Muscle of arm (tissue), 12 donors: ENCODE measurements around the gene ODF2. TPM values are rescaled to one million over a fixed set of nuclear protein-coding genes. Genes with fewer than 3 reads are reported as not detected.
"Not testable (repeated sequence)": the region's sequence is repeated elsewhere in the genome, so short reads cannot be mapped to it uniquely, and the experiment has no call there.

Experiments
- DNase-seq: peaks from one replicate; pipeline ENCODE4 v3.0.0-alpha.2; 2013
- polyA plus RNA-seq, 12 donors: library from polyadenylated mRNA; unstranded; fragments of 120-200 nt; gene quantifications; one replicate each; pipeline ENCODE4 v1.2.1, GENCODE V29; 2013; ENCODE audit not compliant: insufficient read length in 12 of 12

ODF2 gene
- polyA plus RNA-seq, 12 donors = 20.9 to 52.4 (median 26.8) TPM; not detected in 1

GRCh38 chr9:128479262-128479661 lies 23.5 kb downstream of the ODF2 start:
- no peak for DNase-seq

GRCh38 chr9:128481561-128481960 lies 25.8 kb downstream of the ODF2 start:
- no peak for DNase-seq

DNA sequence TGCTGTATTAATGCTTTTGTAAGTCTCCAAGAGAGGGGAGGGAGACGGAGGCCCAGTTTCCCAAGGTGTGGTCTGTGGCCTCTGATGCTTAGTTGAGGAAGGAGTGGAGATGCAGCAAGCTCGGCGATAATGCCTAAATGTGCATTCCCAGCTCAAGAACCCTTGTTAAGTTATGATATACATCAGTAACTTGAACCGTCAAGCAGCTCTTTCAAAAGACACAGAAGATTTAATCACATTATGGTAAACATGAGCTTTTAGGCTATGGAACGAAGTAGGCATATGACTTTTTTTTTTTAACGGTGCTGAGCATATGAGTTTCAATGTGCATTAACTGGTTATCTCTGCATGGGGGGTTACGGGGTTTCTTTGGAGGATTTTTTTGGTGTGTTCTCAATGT lies 26.4 kb downstream of the ODF2 start:
- no peak for DNase-seq

- no peak for DNase-seq
Measured at GRCh38 chr9:128484686-128485413, 29.0 kb downstream of the ODF2 start.

DNA sequence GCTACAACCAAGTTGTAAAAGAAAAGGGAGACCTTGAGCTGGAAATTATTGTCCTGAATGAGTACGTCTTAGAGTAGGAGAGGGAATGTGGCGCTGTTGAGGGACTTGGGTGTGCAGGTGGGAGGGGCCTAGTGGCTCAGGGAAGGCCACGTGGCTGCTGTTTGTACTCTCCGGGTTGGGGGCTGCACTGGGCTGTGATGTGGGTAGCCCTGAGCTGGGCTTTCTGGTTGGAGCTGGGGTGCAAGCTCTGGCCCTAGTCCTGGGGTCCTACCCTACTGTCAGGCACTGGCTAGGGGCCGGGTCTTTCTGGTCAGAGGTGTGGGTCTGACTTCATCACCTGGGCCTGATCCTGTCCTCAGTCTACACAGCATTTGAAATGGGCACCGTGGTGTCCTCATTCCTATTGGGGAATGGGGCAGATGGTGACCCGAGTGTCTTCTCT lies 29.6 kb downstream of the ODF2 start:
- DNase-seq = no peak

GRCh38 chr9:128486201-128486600 lies 30.4 kb downstream of the ODF2 start:
- DNase-seq = no peak

DNA sequence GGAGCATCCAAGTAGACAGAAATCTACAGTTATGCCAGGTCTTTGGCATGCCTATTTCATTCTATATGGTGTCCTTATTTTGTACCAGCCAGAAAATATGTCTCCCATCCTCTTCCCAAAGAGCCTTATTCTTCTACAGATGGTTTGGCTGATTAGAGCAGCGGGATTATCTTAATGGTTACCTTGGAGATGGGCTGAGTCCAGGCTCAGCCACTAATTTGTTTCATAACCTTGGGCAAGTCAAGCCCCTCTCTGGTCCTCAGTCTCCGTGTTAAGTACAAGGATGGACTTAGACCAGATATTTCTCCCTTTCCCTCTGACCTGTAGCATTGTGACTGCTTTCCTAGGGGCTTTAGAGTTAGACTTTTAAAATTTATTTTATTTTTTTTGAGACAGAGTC lies 37.6 kb downstream of the ODF2 start:
- DNase-seq = no peak

DNA sequence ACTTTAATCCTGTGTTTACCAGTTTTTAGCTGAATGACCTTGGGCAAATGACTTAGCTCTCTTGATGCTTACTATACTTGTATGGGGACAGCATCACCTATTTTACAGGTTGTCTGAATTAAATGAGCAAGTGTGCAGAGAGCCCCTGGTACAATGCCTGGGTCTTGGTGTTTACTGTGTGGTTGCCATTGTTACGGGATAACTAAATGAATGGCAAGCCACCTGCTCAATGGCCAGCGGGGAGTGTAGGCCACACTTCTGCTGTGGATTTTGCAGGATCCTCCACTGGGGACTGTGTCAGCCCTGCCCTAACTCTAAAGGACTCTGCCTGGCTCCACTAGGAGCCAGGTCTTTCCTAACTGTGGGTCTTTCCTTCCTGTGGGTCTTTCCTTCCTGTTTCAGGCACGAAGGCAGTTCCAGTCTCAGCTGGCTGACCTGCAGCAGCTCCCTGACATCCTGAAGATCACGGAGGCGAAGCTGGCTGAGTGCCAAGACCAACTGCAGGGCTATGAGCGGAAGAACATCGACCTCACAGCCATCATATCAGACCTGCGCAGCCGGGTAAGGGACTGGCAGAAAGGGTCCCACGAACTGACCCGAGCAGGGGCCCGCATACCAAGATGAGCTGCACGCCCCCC lies 38.4 kb downstream of the ODF2 start:
- DNase-seq = peak; percentile 44

DNA sequence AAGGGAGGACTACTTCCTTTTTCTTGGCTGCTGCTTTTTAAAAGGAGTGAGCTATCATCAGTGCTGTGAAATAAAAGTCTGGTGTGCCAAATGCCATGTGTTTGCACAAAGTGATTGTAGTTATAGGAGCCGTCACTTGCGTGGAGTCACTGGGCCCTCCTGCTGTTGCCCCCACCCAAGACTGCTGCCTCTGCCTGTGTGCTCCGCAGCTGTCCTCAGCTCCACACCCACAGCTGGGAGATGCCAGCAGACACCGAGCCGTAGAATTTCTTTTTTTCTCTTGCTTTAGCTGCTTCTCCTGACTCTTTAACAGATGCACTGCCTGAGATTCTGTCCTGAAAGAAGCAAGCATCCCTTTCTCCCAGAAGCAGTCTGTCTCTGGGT lies 38.9 kb downstream of the ODF2 start:
- peak; percentile 7 for DNase-seq

DNA sequence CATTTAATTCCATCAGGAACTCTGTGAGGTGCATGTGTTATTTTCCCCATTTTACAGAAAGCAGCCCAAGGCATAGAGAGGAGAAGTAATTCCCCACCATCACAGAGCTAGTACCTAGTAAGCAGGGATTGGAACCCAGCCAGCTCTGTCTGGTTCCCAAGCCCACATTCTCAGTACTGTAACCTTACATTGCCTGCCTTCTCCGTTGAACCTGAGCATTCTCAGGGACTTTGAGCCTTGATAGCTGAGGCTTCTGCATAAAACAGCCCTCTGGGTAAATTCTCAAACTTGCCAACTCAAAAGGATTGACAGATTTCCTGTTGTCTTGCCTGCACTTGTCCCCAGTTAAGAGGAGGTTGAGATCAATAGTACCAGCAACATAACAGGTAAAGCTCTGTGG lies 39.5 kb downstream of the ODF2 start:
- no peak for DNase-seq

GRCh38 chr9:128495804-128496417 lies 40.1 kb downstream of the ODF2 start:
- DNase-seq = no peak

- no peak for DNase-seq
Measured at GRCh38 chr9:128497824-128498610, 42.2 kb downstream of the ODF2 start.

DNA sequence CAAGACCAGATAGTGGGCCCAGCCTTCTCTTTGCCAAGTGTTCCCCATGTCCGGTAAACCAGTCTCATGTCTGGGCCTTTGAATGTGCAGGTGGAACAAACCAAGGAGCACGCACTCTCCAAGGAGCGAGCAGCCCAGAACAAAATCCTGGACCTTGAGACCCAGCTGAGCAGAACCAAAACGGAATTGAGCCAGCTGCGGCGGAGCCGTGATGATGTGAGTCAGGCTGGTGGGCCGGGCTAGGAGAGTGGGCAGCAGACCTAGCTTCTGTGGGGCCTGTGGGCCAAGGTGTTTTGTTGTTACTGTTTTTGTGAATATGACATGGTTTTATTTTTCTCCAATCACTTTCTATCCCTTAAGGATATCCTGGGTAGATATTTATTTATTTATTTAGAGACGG lies 43.1 kb downstream of the ODF2 start:
- DNase-seq = no peak

GRCh38 chr9:128499920-128500319 lies 44.1 kb downstream of the ODF2 start:
- no peak for DNase-seq

DNA sequence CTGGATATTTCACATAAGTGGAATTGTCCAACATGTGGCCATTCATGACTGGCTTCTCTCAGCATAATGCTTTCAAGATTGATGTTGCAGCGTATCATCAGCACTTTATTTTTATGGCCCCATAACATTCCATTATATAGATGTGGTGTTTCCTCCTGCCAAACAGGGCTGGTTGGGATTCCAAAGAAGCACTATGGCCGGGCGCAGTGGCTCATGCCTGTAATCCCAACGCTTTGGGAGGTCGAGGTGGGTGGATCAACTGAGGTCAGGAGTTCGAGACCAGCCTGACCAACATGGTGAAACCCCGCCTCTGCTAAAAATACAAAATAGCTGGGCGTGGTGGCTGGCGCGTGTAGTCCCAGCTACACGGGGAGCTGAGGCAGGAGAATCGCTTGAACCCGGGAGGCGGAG lies 47.6 kb downstream of the ODF2 start:
- peak; percentile 8 for DNase-seq

- DNase-seq = peak; percentile 46
Measured at GRCh38 chr9:128503870-128504269, 48.1 kb downstream of the ODF2 start.

- DNase-seq = peak; percentile 96
Measured at GRCh38 chr9:128504485-128505413, 48.9 kb downstream of the ODF2 start, which contains the start of gene GLE1. TSS of gene GLE1 (plus strand) at chr9:128504719. CDS start at chr9:128504806, 87 bp downstream.

GRCh38 chr9:128505414-128505765 lies 49.6 kb downstream of the ODF2 start:
- no peak for DNase-seq

DNA sequence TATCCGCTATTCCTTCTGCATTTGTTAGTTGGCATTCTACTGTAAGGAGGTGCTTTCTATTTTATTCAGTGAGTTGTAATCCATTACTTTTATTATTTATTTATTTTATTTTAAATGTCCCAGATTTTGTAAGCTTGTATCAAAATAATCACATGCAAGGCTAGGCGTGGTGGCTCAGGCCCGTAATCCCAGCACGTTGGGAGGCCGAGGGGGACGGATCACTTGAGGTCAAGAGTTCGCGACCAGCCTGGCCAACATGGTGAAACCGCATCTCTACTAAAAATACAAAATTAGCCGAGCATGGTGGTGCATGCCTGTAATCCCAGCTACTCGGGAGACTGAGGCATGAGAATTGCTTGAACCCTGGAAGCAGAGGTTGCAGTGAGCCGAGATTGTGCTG lies 50.1 kb downstream of the ODF2 start:
- DNase-seq = not testable (repeated sequence)

DNA sequence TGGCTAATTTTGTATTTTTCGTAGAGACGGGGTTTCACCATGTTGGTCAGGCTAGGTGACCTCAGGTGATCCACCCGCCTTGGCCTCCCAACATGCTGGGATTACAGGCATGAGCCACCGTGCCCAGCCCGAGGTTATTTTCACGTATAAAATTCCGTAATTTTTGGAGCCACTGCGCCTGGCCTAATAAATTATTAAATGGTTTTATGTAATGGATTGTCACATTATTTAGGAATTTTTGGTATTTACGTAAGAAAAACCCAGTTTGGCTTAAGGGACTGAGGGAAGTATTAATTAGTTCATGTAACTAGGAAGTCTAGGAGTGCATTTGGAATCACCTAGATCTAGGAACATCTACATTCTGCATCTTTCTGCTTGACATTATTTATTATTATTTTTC lies 57.0 kb downstream of the ODF2 start:
- no peak for DNase-seq

DNA sequence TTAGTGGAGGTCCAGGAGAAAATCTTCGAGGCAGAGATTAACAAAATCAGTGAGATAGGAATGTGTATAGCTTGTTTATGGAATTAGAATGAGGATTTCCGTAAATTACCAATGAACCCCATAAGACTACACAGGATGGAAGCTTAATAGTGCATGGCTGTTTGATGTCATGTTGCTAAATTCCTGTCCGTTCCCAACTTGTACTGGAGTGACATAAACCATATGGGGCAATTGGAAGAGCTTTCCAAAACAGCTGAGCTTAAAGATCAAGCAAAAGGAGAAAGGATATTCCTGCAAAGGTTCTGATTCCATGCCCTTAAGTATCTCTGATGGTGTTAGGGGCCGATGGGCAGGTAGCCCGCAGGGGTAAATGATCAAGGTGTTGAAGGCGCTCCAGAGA lies 66.2 kb downstream of the ODF2 start:
- no peak for DNase-seq
